IMR-90 (cell line): ENCODE measurements around the gene MDFI. TPM values are rescaled to one million over a fixed set of nuclear protein-coding genes. Genes with fewer than 3 reads are reported as not detected.

Source experiments
- ATAC-seq: fragments of 200-7000 bp; cut with Tn5 transposase; 2 replicates; pipeline ENCODE4 v1.9.1; 2020; ENCODE audit warnings: low read depth, mild to moderate bottlenecking, moderate library complexity
- BruUV-seq: library from RNA; stranded (reverse); fragments of 400-500 nt; replicated peaks from 2 replicates; lab custom pipeline; 2021; lab: Mats Ljungman, UMichigan
- CTCF ChIA-PET: fragments of 300-600 bp; formaldehyde crosslinking; extraction: SDS; loops from one replicate; lab custom pipeline; 2021; ENCODE audit warnings: antibody characterized with exemption; lab: Yijun Ruan, JAX
- POLR2A ChIA-PET: fragments of 300-600 bp; sonication (Branson Sonifier 250); formaldehyde crosslinking; loops from one replicate; lab custom pipeline; 2022; ENCODE audit warnings: antibody characterized with exemption; ENCODE audit not compliant: unreplicated experiment; lab: Charles Lee
- DNase-seq: peaks from one replicate; pipeline ENCODE4 v3.0.0; 2013
- H2AFZ ChIP-seq: replicated peaks from 2 replicates; pipeline ENCODE3; 2013; ENCODE audit warnings: low read length, mild to moderate bottlenecking; ENCODE audit not compliant: poor library complexity
- H2AK5ac ChIP-seq: 2 replicates; pipeline ENCODE4 v1.6.1; 2013; ENCODE audit warnings: low read depth, low read length, inconsistent platforms
- H2AK9ac ChIP-seq: replicated peaks from 2 replicates; pipeline ENCODE3; 2013; ENCODE audit warnings: mild to moderate bottlenecking, low read depth, low read length, moderate library complexity; ENCODE audit not compliant: poor library complexity
- H2BK120ac ChIP-seq: 2 replicates; pipeline ENCODE4 v1.6.1; 2013; ENCODE audit warnings: low read depth, low read length, inconsistent platforms
- H2BK15ac ChIP-seq: 3 replicates; pipeline ENCODE4 v1.6.1; 2013; ENCODE audit warnings: low read depth, low read length, inconsistent platforms
- H2BK20ac ChIP-seq: 2 replicates; pipeline ENCODE4 v1.6.1; 2013; ENCODE audit warnings: low read depth, mild to moderate bottlenecking, inconsistent platforms, low read length, moderate library complexity
- H2BK5ac ChIP-seq: 2 replicates; pipeline ENCODE4 v1.6.1; 2013; ENCODE audit warnings: mild to moderate bottlenecking, low read depth, low read length, inconsistent platforms; ENCODE audit not compliant: poor library complexity, severe bottlenecking
- H3K14ac ChIP-seq: replicated peaks from 2 replicates; pipeline ENCODE4 v1.6.1; 2013; ENCODE audit warnings: low read depth, low read length, inconsistent platforms
- H3K18ac ChIP-seq: 2 replicates; pipeline ENCODE4 v1.6.1; 2013; ENCODE audit warnings: low read depth, low read length, control low read depth
- H3K23ac ChIP-seq: 2 replicates; pipeline ENCODE4 v1.6.1; 2013; ENCODE audit warnings: low read depth, low read length, inconsistent platforms
- H3K27ac ChIP-seq: 2 replicates; pipeline ENCODE4 v1.5.1; 2013; ENCODE audit warnings: mild to moderate bottlenecking, control low read depth, low read length; ENCODE audit not compliant: insufficient read depth
- H3K27me3 ChIP-seq: 2 replicates; pipeline ENCODE4 v1.6.1; 2013; ENCODE audit warnings: low read length; ENCODE audit not compliant: control insufficient read depth, insufficient read depth
- H3K36me3 ChIP-seq: 2 replicates; pipeline ENCODE4 v1.6.1; 2013; ENCODE audit warnings: low read length, mixed read lengths; ENCODE audit not compliant: control insufficient read depth, insufficient read depth
- H3K4ac ChIP-seq: 2 replicates; pipeline ENCODE4 v1.6.1; 2013; ENCODE audit warnings: low read depth, low read length, inconsistent platforms
- H3K4me1 ChIP-seq: 2 replicates; pipeline ENCODE4 v1.6.1; 2013; ENCODE audit warnings: low read length, mixed read lengths; ENCODE audit not compliant: control insufficient read depth, insufficient read depth
- H3K4me2 ChIP-seq: 2 replicates; pipeline ENCODE4 v1.6.1; 2013; ENCODE audit warnings: low read depth, mild to moderate bottlenecking, control low read depth, low read length, moderate library complexity
- H3K4me3 ChIP-seq: 2 replicates; pipeline ENCODE4 v1.5.1; 2013; ENCODE audit warnings: low read depth, mild to moderate bottlenecking, control low read depth, low read length, moderate library complexity; ENCODE audit not compliant: insufficient read depth
- H3K56ac ChIP-seq: 2 replicates; pipeline ENCODE4 v1.6.1; 2013; ENCODE audit warnings: low read length, inconsistent platforms; ENCODE audit not compliant: insufficient read depth; ENCODE audit errors: extremely low read depth
- H3K79me1 ChIP-seq, 2 experiments: 2 replicates each; pipeline ENCODE4 v1.6.1; 2013; ENCODE audit warnings: low read length in 2 of 2, inconsistent platforms in 1 of 2, low read depth in 1 of 2
- H3K9ac ChIP-seq: 2 replicates; pipeline ENCODE4 v1.6.1; 2013; ENCODE audit warnings: low read depth, low read length, control low read depth
- H3K9me1 ChIP-seq: 2 replicates; pipeline ENCODE4 v1.6.1; 2013; ENCODE audit warnings: low read length, inconsistent platforms; ENCODE audit not compliant: insufficient read depth
- H3K9me3 ChIP-seq: 2 replicates; pipeline ENCODE4 v1.6.1; 2013; ENCODE audit warnings: low read length; ENCODE audit not compliant: control insufficient read depth, insufficient read depth
- H4K20me1 ChIP-seq: 2 replicates; pipeline ENCODE4 v1.6.1; 2013; ENCODE audit warnings: low read length, inconsistent platforms; ENCODE audit not compliant: insufficient read depth
- H4K5ac ChIP-seq: 2 replicates; pipeline ENCODE4 v1.6.1; 2013; ENCODE audit warnings: mild to moderate bottlenecking, low read depth, low read length, control low read depth
- H4K8ac ChIP-seq, 2 experiments: 2 replicates each; pipeline ENCODE4 v1.6.1; 2013; ENCODE audit warnings: low read depth in 2 of 2, low read length in 2 of 2, control low read depth in 1 of 2, inconsistent platforms in 1 of 2
- H4K91ac ChIP-seq: 2 replicates; pipeline ENCODE4 v1.6.1; 2013; ENCODE audit warnings: low read depth, low read length, inconsistent platforms; ENCODE audit not compliant: insufficient read depth
- CEBPB ChIP-seq: IDR thresholded peaks from 2 replicates; pipeline ENCODE4 v1.6.1; 2012; ENCODE audit warnings: low read depth, low read length, improper control_type of control experiment
- CHD1 ChIP-seq: IDR thresholded peaks from 2 replicates; pipeline ENCODE4 v1.6.1; 2012; ENCODE audit warnings: low read depth, low read length, improper control_type of control experiment
- FOS ChIP-seq: fragments of 150-350 bp; IDR thresholded peaks from 2 replicates; pipeline ENCODE4 v1.6.1; 2016; ENCODE audit warnings: low read depth, low read length
- NFE2L2 ChIP-seq: fragments of 150-350 bp; IDR thresholded peaks from 2 replicates; pipeline ENCODE4 v1.6.1; 2016; ENCODE audit warnings: low read depth, mild to moderate bottlenecking, low read length
- SMC3 ChIP-seq: fragments of 150-350 bp; IDR thresholded peaks from 2 replicates; pipeline ENCODE4 v1.6.1; 2016; ENCODE audit warnings: low read depth, mild to moderate bottlenecking, antibody characterized with exemption, low read length, moderate library complexity
- WGBS, 2 experiments: methylation state at CpG; one replicate each; pipeline versions ENCODE4 v1.1.5 to v1.1.7; 2013; ENCODE audit warnings: missing lambda C conversion rate in 2 of 2; ENCODE audit not compliant: insufficient read length in 1 of 2; ENCODE audit errors: extremely low coverage in 2 of 2; 5-methylcytosine and 5-hydroxymethylcytosine counted together
- dilution Hi-C: fragments of 300-500 bp; cut with HindIII; formaldehyde crosslinking; loops from one replicate; pipeline ENCODE4 v1.14.3; 2018; ENCODE audit warnings: low sequenced_read_pairs; ENCODE audit not compliant: unreplicated experiment
- in situ Hi-C: fragments of 300-500 bp; cut with MboI; formaldehyde crosslinking; loops from 3 replicates; pipeline ENCODE4 v1.14.3; 2019; ENCODE audit warnings: low sequenced_read_pairs, inconsistent platforms, mixed read lengths
- intact Hi-C: fragments of 100-400 bp; cut with micrococcal nuclease; formaldehyde crosslinking; loops from 2 replicates; pipeline ENCODE4 v1.10.0; 2022
- polyA plus RNA-seq, 3 experiments: library from polyadenylated mRNA; depleted of rRNA; stranded (reverse); fragments of >200 nt; gene quantifications; 2 replicates each; pipeline ENCODE4 v1.2.3, GENCODE V29; 2012; ENCODE audit warnings: low replicate concordance in 1 of 3
- total RNA-seq: library from RNA; depleted of rRNA; stranded (reverse); fragments of >200 nt; gene quantifications from 2 replicates; pipeline ENCODE4 v1.2.3, GENCODE V29; 2012
- TF ChIP-seq, protein P1 (sequence below): conservative IDR thresholded peaks from 2 replicates; pipeline ENCODE4 v1.5.1; 2012; ENCODE audit warnings: mild to moderate bottlenecking, low read depth, low read length, improper control_type of control experiment

MDFI gene
- total and polyA plus RNA-seq, 2 of the 4 experiments (the other 2 are of a cell fraction) = 0.18 to 0.29 TPM

DNA sequence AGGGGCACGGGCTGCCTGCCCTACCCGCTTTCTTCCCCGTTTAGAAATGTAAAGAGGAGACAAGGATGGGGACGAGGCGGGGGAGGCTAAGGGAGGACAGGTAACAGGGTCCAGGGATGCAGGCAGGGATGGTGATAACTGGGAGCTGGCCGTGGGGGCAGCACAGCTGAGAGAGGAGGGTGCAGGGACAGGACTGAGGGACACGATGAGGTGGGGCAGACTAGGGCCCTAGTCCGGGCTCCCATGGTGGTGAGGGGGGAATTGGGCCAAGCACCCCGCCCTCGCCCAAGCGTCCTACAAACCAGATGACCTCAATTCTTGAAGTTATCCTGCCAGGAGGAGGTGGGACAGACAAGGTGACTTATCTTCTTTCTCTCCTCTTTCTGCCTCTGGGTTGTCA is 44.4 kb upstream of the MDFI start:
- intact Hi-C loops (loop anchor here (2.0 kb wide), 1 partner anchor 47 kb away; the partner anchor contains the start of gene FOXP4), dilution Hi-C loops (no loop called here), in situ Hi-C loops (loop anchor here (5.0 kb wide), 2 partner anchors 172 to 222 kb away; no protein-coding TSS in a partner anchor)
- no peak for TF ChIP-seq SMC3
- TF ChIP-seq NFE2L2 = no peak
- TF ChIP-seq, protein P1, sequence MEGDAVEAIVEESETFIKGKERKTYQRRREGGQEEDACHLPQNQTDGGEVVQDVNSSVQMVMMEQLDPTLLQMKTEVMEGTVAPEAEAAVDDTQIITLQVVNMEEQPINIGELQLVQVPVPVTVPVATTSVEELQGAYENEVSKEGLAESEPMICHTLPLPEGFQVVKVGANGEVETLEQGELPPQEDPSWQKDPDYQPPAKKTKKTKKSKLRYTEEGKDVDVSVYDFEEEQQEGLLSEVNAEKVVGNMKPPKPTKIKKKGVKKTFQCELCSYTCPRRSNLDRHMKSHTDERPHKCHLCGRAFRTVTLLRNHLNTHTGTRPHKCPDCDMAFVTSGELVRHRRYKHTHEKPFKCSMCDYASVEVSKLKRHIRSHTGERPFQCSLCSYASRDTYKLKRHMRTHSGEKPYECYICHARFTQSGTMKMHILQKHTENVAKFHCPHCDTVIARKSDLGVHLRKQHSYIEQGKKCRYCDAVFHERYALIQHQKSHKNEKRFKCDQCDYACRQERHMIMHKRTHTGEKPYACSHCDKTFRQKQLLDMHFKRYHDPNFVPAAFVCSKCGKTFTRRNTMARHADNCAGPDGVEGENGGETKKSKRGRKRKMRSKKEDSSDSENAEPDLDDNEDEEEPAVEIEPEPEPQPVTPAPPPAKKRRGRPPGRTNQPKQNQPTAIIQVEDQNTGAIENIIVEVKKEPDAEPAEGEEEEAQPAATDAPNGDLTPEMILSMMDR = no peak
- no peak for TF ChIP-seq CHD1
- no peak for TF ChIP-seq CEBPB
- no peak for TF ChIP-seq FOS
- no peak overlapping the region for H3K14ac ChIP-seq
- no peak overlapping the region for H2AFZ ChIP-seq
- no peak overlapping the region for H3K56ac ChIP-seq
- H3K4me1 ChIP-seq = no peaks in the 10 kb centered on the region
- WGBS, 2 experiments = 74% methylated on average over 6 of the region's 11 CpGs; no CpG with 5 or more reads in 1 of the 2 experiments
- no peak overlapping the region for H3K9ac ChIP-seq
- H4K5ac ChIP-seq = no peak overlapping the region
- H4K20me1 ChIP-seq = peaks cover 6% of the 10 kb centered on the region
- no peak overlapping the region for H2AK9ac ChIP-seq
- H4K8ac ChIP-seq = no peak overlapping the region
- ATAC-seq = no peak
- no peak overlapping the region for H3K4me3 ChIP-seq
- no peak overlapping the region for H2BK20ac ChIP-seq
- no peak overlapping the region for H2BK5ac ChIP-seq
- H3K4me2 ChIP-seq = no peak overlapping the region
- ChIA-PET CTCF (no interaction called here), POLR2A (no interaction called here)
- no peak overlapping the region for H3K4ac ChIP-seq
- no peaks in the 10 kb centered on the region for H3K9me1 ChIP-seq
- no peak overlapping the region for H2BK120ac ChIP-seq
- no peak overlapping the region for H4K91ac ChIP-seq
- H3K23ac ChIP-seq = no peak overlapping the region
- BruUV-seq = no TSS peak
- H2AK5ac ChIP-seq = no peak overlapping the region
- H2BK15ac ChIP-seq = no peak overlapping the region
- no peak overlapping the region for H3K18ac ChIP-seq
- H3K79me1 ChIP-seq = no peaks in the 10 kb centered on the region
- no peak overlapping the region for H3K27ac ChIP-seq
- no peak for DNase-seq
- no peaks in the 10 kb centered on the region for H3K27me3 ChIP-seq
- no peaks in the 10 kb centered on the region for H3K9me3 ChIP-seq
- H3K36me3 ChIP-seq = peaks cover 36% of the 10 kb centered on the region
